OCI-LY3 (cell line): ENCODE measurements around the gene SH3YL1.

Source experiments
- H2AFZ ChIP-seq: fragments of 200-600, 300-600 bp; shearing (Covaris generic); 2 replicates; pipeline ENCODE4 v1.6.0; 2014; ENCODE audit warnings: antibody characterized with exemption, low read depth, low read length
- H3K27ac ChIP-seq: fragments of 200-600, 300-600 bp; sonication (generic); 2 replicates; pipeline ENCODE4 v1.5.1; 2014; ENCODE audit warnings: mild to moderate bottlenecking, low read length, moderate library complexity, mixed read lengths
- H3K27me3 ChIP-seq: fragments of 200-600, 300-600 bp; sonication (generic); 2 replicates; pipeline ENCODE4 v1.6.1; 2014; ENCODE audit warnings: low read depth, low read length, mixed read lengths
- H3K36me3 ChIP-seq: fragments of 200-600, 300-600 bp; sonication (generic); replicated peaks from 2 replicates; pipeline ENCODE3; 2014; ENCODE audit warnings: low read depth, low read length, mixed read lengths
- H3K4me1 ChIP-seq: fragments of 300-600, 200-600 bp; sonication (generic); 2 replicates; pipeline ENCODE4 v1.6.1; 2014; ENCODE audit warnings: low read length, mixed read lengths
- H3K4me2 ChIP-seq: fragments of 200-600, 300-600 bp; sonication (generic); 2 replicates; pipeline ENCODE4 v1.6.1; 2014; ENCODE audit warnings: low read length, mixed read lengths
- H3K4me3 ChIP-seq: fragments of 300-600, 200-600 bp; sonication (generic); 2 replicates; pipeline ENCODE4 v1.5.1; 2014; ENCODE audit warnings: antibody characterized with exemption, mild to moderate bottlenecking, low read length, moderate library complexity
- H3K79me2 ChIP-seq: fragments of 300-600, 200-600 bp; shearing (Covaris generic); 2 replicates; pipeline ENCODE4 v1.6.1; 2014; ENCODE audit warnings: mild to moderate bottlenecking, low read length, mixed read lengths
- H3K9ac ChIP-seq: fragments of 300-600, 200-600 bp; shearing (Covaris generic); 2 replicates; pipeline ENCODE4 v1.6.0; 2014; ENCODE audit warnings: mild to moderate bottlenecking, low read length, moderate library complexity
- H3K9me3 ChIP-seq: fragments of 200-600, 300-600 bp; shearing (Covaris generic); 2 replicates; pipeline ENCODE4 v1.6.1; 2014; ENCODE audit warnings: low read length, mixed read lengths; ENCODE audit not compliant: insufficient read depth
- H4K20me1 ChIP-seq: fragments of 200-600, 300-600 bp; sonication (generic); 2 replicates; pipeline ENCODE4 v1.6.1; 2016; ENCODE audit warnings: low read length, mixed read lengths; ENCODE audit not compliant: insufficient read depth
- CTCF ChIP-seq: fragments of 200-600, 300-600 bp; sonication (generic); IDR thresholded peaks from 2 replicates; pipeline ENCODE4 v1.5.1; 2014; ENCODE audit warnings: antibody characterized with exemption, low read length, low read depth
- EZH2phosphoT487 ChIP-seq: fragments of 200-600 bp; shearing (Covaris generic); IDR thresholded peaks from 2 replicates; pipeline ENCODE4 v1.6.1; 2018; ENCODE audit warnings: antibody characterized with exemption, mixed run types, low read depth

Gene SH3YL1

GRCh38 chr2:228115-228514 lies 35.7 kb downstream of the SH3YL1 start:
- no peaks in the 10 kb centered on the region for H3K27me3 ChIP-seq
- H3K79me2 ChIP-seq = no peaks in the 10 kb centered on the region
- no peaks in the 10 kb centered on the region for H3K9me3 ChIP-seq
- no peak overlapping the region for H3K27ac ChIP-seq
- TF ChIP-seq EZH2phosphoT487 (no peak), CTCF (no peak)
- H3K36me3 ChIP-seq = no peaks in the 10 kb centered on the region
- no peak overlapping the region for H3K4me2 ChIP-seq
- H4K20me1 ChIP-seq = no peaks in the 10 kb centered on the region
- H3K9ac ChIP-seq = no peak overlapping the region
- H3K4me1 ChIP-seq = no peaks in the 10 kb centered on the region
- no peak overlapping the region for H3K4me3 ChIP-seq
- no peak overlapping the region for H2AFZ ChIP-seq

- Histone ChIP-seq H3K9me3 (no peaks in the 10 kb centered on the region), H3K27me3 (no peaks in the 10 kb centered on the region), H3K79me2 (no peaks in the 10 kb centered on the region), H3K4me1 (no peaks in the 10 kb centered on the region), H3K9ac (no peak overlapping the region), H4K20me1 (no peaks in the 10 kb centered on the region), H3K36me3 (no peaks in the 10 kb centered on the region), H3K27ac (no peak overlapping the region), H2AFZ (no peak overlapping the region), H3K4me3 (no peak overlapping the region), H3K4me2 (no peak overlapping the region)
- no peak for TF ChIP-seq EZH2phosphoT487
- TF ChIP-seq CTCF = no peak
These were observed 39.7 kb downstream of the SH3YL1 start for GRCh38 chr2:223971-224760.

GRCh38 chr2:223451-223850 lies 40.4 kb downstream of the SH3YL1 start:
- Histone ChIP-seq H3K9ac (no peak overlapping the region), H3K79me2 (no peaks in the 10 kb centered on the region), H3K27me3 (no peaks in the 10 kb centered on the region), H3K9me3 (no peaks in the 10 kb centered on the region), H3K4me2 (no peak overlapping the region), H3K36me3 (no peaks in the 10 kb centered on the region), H3K4me1 (no peaks in the 10 kb centered on the region), H2AFZ (no peak overlapping the region), H3K27ac (no peak overlapping the region), H4K20me1 (no peaks in the 10 kb centered on the region), H3K4me3 (no peak overlapping the region)
- TF ChIP-seq EZH2phosphoT487 (no peak), CTCF (no peak)

GRCh38 chr2:216068-216467 lies 47.8 kb downstream of the SH3YL1 start:
- no peak for TF ChIP-seq CTCF
- TF ChIP-seq EZH2phosphoT487 = no peak
- no peaks in the 10 kb centered on the region for H4K20me1 ChIP-seq
- no peaks in the 10 kb centered on the region for H3K4me1 ChIP-seq
- no peaks in the 10 kb centered on the region for H3K36me3 ChIP-seq
- H3K27me3 ChIP-seq = no peaks in the 10 kb centered on the region
- no peak overlapping the region for H3K4me2 ChIP-seq
- no peaks in the 10 kb centered on the region for H3K9me3 ChIP-seq
- H3K9ac ChIP-seq = no peak overlapping the region
- no peak overlapping the region for H3K27ac ChIP-seq
- no peak overlapping the region for H3K4me3 ChIP-seq
- H2AFZ ChIP-seq = no peak overlapping the region
- no peaks in the 10 kb centered on the region for H3K79me2 ChIP-seq
